Sigmoid colon (tissue), 7 donors: Measurements from ENCODE around the gene RUSC1. TPM values are rescaled to one million over a fixed set of nuclear protein-coding genes. Genes with fewer than 3 reads are reported as not detected.

ENCODE experiments used
- DNase-seq: peaks from one replicate; pipeline ENCODE4 v3.0.0-alpha.2; 2019
- H3K27ac ChIP-seq, 4 donors: fragments of 200-600 bp; sonication (generic); one replicate each; pipeline ENCODE4 v1.5.1; 2016 to 2019; ENCODE audit warnings: mild to moderate bottlenecking in 1 of 4
- H3K27me3 ChIP-seq, 3 donors: fragments of 200-600 bp; sonication (generic); one replicate each; pipeline ENCODE4 v1.5.1; 2019; ENCODE audit warnings: mild to moderate bottlenecking in 1 of 3
- H3K36me3 ChIP-seq, 4 donors: fragments of 200-600 bp; sonication (generic); one replicate each; pipeline ENCODE4 v1.5.1; 2016 to 2019
- H3K4me1 ChIP-seq, 4 donors: fragments of 200-600 bp; sonication (generic); one replicate each; pipeline ENCODE4 v1.5.1; 2017 to 2019
- H3K4me3 ChIP-seq, 4 donors: fragments of 200-600 bp; sonication (generic); one replicate each; pipeline ENCODE4 v1.5.1; 2017 to 2019; ENCODE audit warnings: mild to moderate bottlenecking in 2 of 4, moderate library complexity in 1 of 4
- H3K9me3 ChIP-seq, 4 donors: fragments of 200-600 bp in 3 of 4; sonication (generic) in 3 of 4; one replicate each; pipeline versions ENCODE4 v1.5.1 to v1.6.1; 2013 to 2019
- EP300 ChIP-seq, 4 donors: sonication (generic); formaldehyde crosslinking; IDR thresholded peaks; one replicate each; pipeline ENCODE4 v1.6.1; 2017; ENCODE audit warnings: antibody characterized with exemption in 4 of 4
- POLR2A ChIP-seq, 2 donors: fragments of 450-650 bp; IDR thresholded peaks; one replicate each; pipeline ENCODE4 v1.6.1; 2016; ENCODE audit warnings: antibody characterized with exemption in 2 of 2, mild to moderate bottlenecking in 2 of 2, moderate library complexity in 2 of 2
- POLR2AphosphoS5 ChIP-seq, 4 donors: sonication (generic); formaldehyde crosslinking; IDR thresholded peaks; one replicate each; pipeline ENCODE4 v1.6.1; 2017; ENCODE audit warnings: antibody characterized with exemption in 4 of 4
- WGBS, 2 donors: extraction: QIAGEN DNeasy Blood & Tissue Kit; methylation state at CpG; one replicate each; pipeline ENCODE4 v1.1.7; 2013; 5-methylcytosine and 5-hydroxymethylcytosine counted together
- intact Hi-C: fragments of 100-400 bp; cut with DNase I; formaldehyde crosslinking; loops from one replicate; pipeline ENCODE4 v1.15.1; 2023
- polyA plus RNA-seq, 3 donors: library from polyadenylated mRNA; stranded (reverse); fragments of 200-250 nt; gene quantifications; one replicate each; pipeline ENCODE4 v1.2.3, GENCODE V29; 2013
- total RNA-seq, 4 donors: library from RNA; depleted of rRNA; stranded (reverse); fragments of >200 nt; gene quantifications; one replicate each; pipeline ENCODE4 v1.1.0, GENCODE V29; 2016
- TF ChIP-seq, protein P1 (sequence below), 4 experiments: fragments of 450-650 bp in 3 of 4; fragments of 200-600 bp in 1 of 4; IDR thresholded peaks; one replicate each; pipeline ENCODE4 v1.5.1; 2016 to 2019; ENCODE audit warnings: antibody characterized with exemption in 4 of 4, mild to moderate bottlenecking in 3 of 4, moderate library complexity in 2 of 4
- donor health status: healthy with polysubstance abuse.
- donor health status: Bipolar disorder and iron deficiency.
- donor health status: healthy.

The RUSC1 gene
- total and polyA plus RNA-seq, 7 donors, result 12.5 to 76.3 (median 27.4) TPM

DNA sequence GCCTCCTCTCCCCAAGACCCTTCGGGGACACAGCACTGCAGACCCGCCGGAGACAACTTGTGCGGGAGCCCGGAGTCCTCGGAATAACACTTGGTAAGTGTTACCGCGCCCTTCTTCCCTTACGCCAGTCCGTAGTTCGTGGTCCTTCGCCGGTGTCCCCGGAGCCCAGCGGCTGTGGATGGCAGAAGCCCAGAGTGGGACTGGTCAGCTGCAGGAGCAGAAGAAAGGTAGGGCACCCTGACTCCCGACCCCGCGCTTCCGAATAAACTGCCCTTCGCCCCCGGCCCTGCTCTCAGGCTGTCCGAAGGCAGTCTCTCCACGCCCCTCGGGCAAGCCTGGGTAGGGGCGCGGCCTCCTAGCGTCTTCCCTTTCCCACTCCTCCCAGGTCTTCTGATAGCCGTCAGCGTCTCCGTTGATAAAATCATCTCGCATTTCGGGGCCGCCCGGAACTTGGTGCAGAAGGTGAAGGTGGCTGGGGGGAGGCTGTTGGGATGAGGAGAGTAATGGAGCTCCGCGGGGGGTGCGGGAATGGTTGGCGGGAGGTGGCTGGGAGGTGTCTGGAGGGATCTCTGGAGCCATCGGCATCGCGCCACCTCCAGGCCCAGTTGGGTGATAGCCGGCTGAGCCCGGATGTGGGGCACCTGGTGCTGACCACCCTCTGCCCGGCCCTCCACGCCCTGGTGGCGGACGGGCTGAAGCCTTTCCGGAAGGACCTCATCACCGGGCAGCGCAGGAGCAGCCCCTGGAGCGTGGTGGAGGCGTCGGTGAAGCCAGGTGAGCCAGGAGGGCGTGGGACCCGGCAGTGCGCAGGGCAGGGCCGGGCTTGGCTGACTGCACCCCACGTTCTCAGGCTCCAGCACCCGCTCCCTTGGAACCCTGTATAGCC, 4.3 kb downstream of the RUSC1 start:
- peak overlapping the region; percentile 66 to 91 (median 86) for H3K4me3 ChIP-seq
- H3K4me1 ChIP-seq, result peaks cover 0 to 51% (median 37%) of the 10 kb centered on the region in 4 donors
- intact Hi-C loops, result loop anchor here (1.0 to 2.0 kb wide), 2 partner anchors 70 to 117 kb away; partner anchors contain the start of genes ENTREP3 and MTX1
- no peaks in the 10 kb centered on the region for H3K9me3 ChIP-seq
- DNase-seq, result peak; percentile 86
- peak overlapping the region; percentile 95 to 100 (median 98) for H3K27ac ChIP-seq
- WGBS, 2 donors, result 4 to 17% methylated on average over 59 of the region's 59 CpGs
- TF ChIP-seq POLR2A (IDR thresholded peaks at IDR 0.05) (no peak), EP300 (IDR thresholded peaks at IDR 0.05) (no peak)
- TF ChIP-seq, protein P1, sequence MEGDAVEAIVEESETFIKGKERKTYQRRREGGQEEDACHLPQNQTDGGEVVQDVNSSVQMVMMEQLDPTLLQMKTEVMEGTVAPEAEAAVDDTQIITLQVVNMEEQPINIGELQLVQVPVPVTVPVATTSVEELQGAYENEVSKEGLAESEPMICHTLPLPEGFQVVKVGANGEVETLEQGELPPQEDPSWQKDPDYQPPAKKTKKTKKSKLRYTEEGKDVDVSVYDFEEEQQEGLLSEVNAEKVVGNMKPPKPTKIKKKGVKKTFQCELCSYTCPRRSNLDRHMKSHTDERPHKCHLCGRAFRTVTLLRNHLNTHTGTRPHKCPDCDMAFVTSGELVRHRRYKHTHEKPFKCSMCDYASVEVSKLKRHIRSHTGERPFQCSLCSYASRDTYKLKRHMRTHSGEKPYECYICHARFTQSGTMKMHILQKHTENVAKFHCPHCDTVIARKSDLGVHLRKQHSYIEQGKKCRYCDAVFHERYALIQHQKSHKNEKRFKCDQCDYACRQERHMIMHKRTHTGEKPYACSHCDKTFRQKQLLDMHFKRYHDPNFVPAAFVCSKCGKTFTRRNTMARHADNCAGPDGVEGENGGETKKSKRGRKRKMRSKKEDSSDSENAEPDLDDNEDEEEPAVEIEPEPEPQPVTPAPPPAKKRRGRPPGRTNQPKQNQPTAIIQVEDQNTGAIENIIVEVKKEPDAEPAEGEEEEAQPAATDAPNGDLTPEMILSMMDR (IDR thresholded peaks at IDR 0.05), result peak; percentile 20 to 42 (median 38)
- peaks cover 3 to 33% (median 8%) of the 10 kb centered on the region in 4 donors for H3K36me3 ChIP-seq
- no peaks in the 10 kb centered on the region for H3K27me3 ChIP-seq

DNA sequence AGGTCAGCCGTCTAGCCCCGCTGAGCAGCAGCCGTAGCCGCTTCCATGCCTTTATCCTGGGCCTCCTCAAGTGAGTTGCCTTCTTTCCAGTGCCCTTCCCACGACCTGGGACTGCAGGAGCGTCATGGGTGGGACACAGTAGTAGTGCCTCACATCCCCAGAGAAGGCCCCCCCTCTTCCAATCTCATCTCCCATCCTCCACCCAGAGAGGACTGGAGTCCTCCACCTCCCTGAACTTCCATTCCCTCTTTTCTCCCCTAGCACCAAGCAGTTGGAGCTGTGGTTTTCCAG, 4.9 kb downstream of the RUSC1 start:
- intact Hi-C loops, result loop anchor here (2.0 kb wide), 1 partner anchor 71 kb away; the partner anchor contains the start of gene ENTREP3

DNA sequence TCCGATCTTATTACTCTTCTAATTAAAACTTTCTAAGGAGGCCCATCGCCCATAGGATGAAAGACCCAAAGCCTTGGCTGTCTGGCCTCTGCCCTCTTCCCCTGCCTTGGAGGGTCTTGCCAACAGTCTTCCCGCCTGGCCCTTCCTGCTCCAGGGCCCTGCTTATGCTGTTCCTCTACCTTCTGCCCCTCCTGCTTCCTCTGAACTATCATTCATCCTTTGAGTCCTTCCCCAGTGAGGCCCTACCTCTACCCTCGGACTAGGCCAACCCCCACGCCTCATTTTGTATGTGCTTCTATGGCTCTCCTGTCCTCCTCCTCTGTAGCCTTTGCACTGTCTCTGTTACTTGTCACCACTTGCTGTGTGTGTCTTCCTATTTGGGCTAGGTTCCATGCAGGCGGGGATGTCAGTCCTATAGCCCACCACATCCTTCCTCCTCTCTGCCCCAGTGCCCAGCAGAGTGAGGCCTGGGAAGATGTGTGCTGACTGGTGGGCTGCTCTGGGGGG, 5.4 kb downstream of the RUSC1 start:
- Histone ChIP-seq H3K36me3 (peaks cover 8 to 44% (median 11%) of the 10 kb centered on the region in 4 donors), H3K9me3 (no peaks in the 10 kb centered on the region), H3K27ac (peak overlapping the region in 1 of 4 donors; percentile 97), H3K27me3 (no peaks in the 10 kb centered on the region), H3K4me3 (no peak overlapping the region), H3K4me1 (peaks cover 0 to 41% (median 29%) of the 10 kb centered on the region in 4 donors)
- 84 to 88% methylated on average over 6 of the region's 6 CpGs for whole genome bisulfite sequencing, 2 donors
- no peak for DNase-seq
- TF ChIP-seq POLR2AphosphoS5 (IDR thresholded peaks at IDR 0.05) (no peak), POLR2A (IDR thresholded peaks at IDR 0.05) (no peak), EP300 (IDR thresholded peaks at IDR 0.05) (no peak)
- TF ChIP-seq, protein P1 (IDR thresholded peaks at IDR 0.05), result no peak
- intact Hi-C loops, result no loop called here

More for the DNA sequence above, 4.9 kb downstream of the RUSC1 start:
- Histone ChIP-seq H3K4me3 (peak overlapping the region in 3 of 4 donors; percentile 66 to 91 (median 90)), H3K27ac (peak overlapping the region in 3 of 4 donors; percentile 95 to 100 (median 97)), H3K27me3 (no peaks in the 10 kb centered on the region), H3K9me3 (no peaks in the 10 kb centered on the region), H3K36me3 (peaks cover 4 to 39% (median 10%) of the 10 kb centered on the region in 4 donors), H3K4me1 (peaks cover 0 to 45% (median 32%) of the 10 kb centered on the region in 4 donors)
- DNase-seq, result no peak
- TF ChIP-seq POLR2AphosphoS5 (IDR thresholded peaks at IDR 0.05) (no peak), POLR2A (IDR thresholded peaks at IDR 0.05) (no peak), EP300 (IDR thresholded peaks at IDR 0.05) (no peak)
- TF ChIP-seq, protein P1 (IDR thresholded peaks at IDR 0.05), result no peak
- WGBS, 2 donors, result 18 to 61% methylated on average over 6 of the region's 6 CpGs

DNA sequence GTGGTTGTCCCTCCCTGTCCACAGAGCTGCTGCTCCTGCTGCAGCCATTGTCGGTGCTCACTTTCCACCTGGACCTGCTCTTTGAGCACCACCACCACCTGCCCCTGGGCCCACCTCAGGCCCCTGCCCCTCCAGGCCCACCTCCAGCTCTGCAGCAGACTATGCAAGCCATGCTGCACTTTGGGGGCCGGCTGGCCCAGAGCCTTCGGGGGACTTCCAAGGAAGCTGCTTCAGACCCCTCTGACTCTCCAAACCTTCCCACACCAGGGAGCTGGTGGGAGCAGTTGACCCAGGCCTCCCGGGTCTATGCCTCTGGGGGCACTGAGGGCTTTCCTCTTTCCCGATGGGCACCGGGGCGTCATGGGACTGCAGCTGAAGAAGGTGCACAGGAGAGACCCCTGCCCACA, 5.9 kb downstream of the RUSC1 start:
- no peak for TF ChIP-seq EP300 (IDR thresholded peaks at IDR 0.05)
- TF ChIP-seq, protein P1 (IDR thresholded peaks at IDR 0.05), result no peak
- no peak for TF ChIP-seq POLR2A (IDR thresholded peaks at IDR 0.05)
- TF ChIP-seq POLR2AphosphoS5 (IDR thresholded peaks at IDR 0.05), result no peak
- intact Hi-C loops, result no loop called here
- Histone ChIP-seq H3K9me3 (no peaks in the 10 kb centered on the region), H3K27me3 (no peaks in the 10 kb centered on the region), H3K4me1 (peaks cover 0 to 35% (median 24%) of the 10 kb centered on the region in 4 donors), H3K27ac (no peak overlapping the region), H3K36me3 (peaks cover 8 to 50% (median 12%) of the 10 kb centered on the region in 4 donors), H3K4me3 (no peak overlapping the region)
- WGBS, 2 donors, result 90 to 92% methylated on average over 7 of the region's 7 CpGs
- no peak for DNase-seq
